Uterus (tissue), 2 donors: ENCODE data around the gene LILRB2.

Experiments
- CTCF ChIP-seq, 4 experiments: fragments of 200-600 bp in 2 of 4; fragments of 450-650 bp in 2 of 4; sonication (generic) in 2 of 4; IDR thresholded peaks; one replicate each; pipeline ENCODE4 v1.5.1; 2016 to 2019; ENCODE audit warnings: antibody characterized with exemption in 4 of 4, mild to moderate bottlenecking in 2 of 4, moderate library complexity in 1 of 4
- POLR2A ChIP-seq, 2 donors: fragments of 450-650 bp; IDR thresholded peaks; one replicate each; pipeline ENCODE4 v1.6.1; 2016; ENCODE audit warnings: antibody characterized with exemption in 2 of 2, mild to moderate bottlenecking in 1 of 2, moderate library complexity in 1 of 2

GRCh38 chr19:54325631-54326030 lies 44.7 kb upstream of the LILRB2 start:
- TF ChIP-seq POLR2A (IDR thresholded peaks at IDR 0.05), result no peak
- no peak for TF ChIP-seq CTCF (IDR thresholded peaks at IDR 0.05)
